ENCODE data around the gene PCDHGB3. TPM values are rescaled to one million over a fixed set of nuclear protein-coding genes. Genes with fewer than 3 reads are reported as not detected.
"Not testable (repeated sequence)": the region's sequence is repeated elsewhere in the genome, so short reads cannot be mapped to it uniquely, and the experiment has no call there.

Gene PCDHGB3
- total and polyA plus RNA-seq, 7 donors, result 0.17 to 2.0 (median 0.92) TPM

- intact Hi-C loops (cut with DNase I), result no loop called here
- ATAC-seq (no peak), DNase-seq (no peak)
- Histone ChIP-seq H3K27ac (no peak overlapping the region), H3K36me3 (ENCODE audit: insufficient read depth in 1 of 2, low read depth in 1 of 2) (no peaks in the 10 kb centered on the region), H3K4me1 (no peaks in the 10 kb centered on the region), H3K27me3 (ENCODE audit: insufficient read depth in 3 of 3, low read length in 2 of 3) (peaks cover 0 to 38% (median 7%) of the 10 kb centered on the region in 3 donors), H3K4me3 (no peak overlapping the region), H3K9me3 (no peaks in the 10 kb centered on the region)
- no peak for TF ChIP-seq CTCF (IDR thresholded peaks at IDR 0.05)
- 49 to 63% (median 49%) methylated on average over 41 to 43 of the region's 43 CpGs for WGBS, 3 donors
These were observed 14.6 kb downstream of the PCDHGB3 start for GRCh38 chr5:141384471-141385267.

- H3K9me3 ChIP-seq; H3K4me1 ChIP-seq; H3K27ac ChIP-seq; intact Hi-C loops (cut with DNase I); H3K36me3 ChIP-seq (ENCODE audit: insufficient read depth in 1 of 2, low read depth in 1 of 2): not testable (repeated sequence)
- H3K4me3 ChIP-seq, result peak within 1 kb of the TSS; percentile 55
- DNase-seq (peak; percentile 40 to 73), ATAC-seq (peak; percentile 86 to 94 (median 90))
- peak; percentile 54 for TF ChIP-seq CTCF (IDR thresholded peaks at IDR 0.05)
- peaks cover 0 to 40% (median 12%) of the 10 kb centered on the region in 3 donors for H3K27me3 ChIP-seq (ENCODE audit: insufficient read depth in 3 of 3, low read length in 2 of 3)
- 6 to 13% (median 12%) methylated on average over 20 to 21 of the region's 40 CpGs for WGBS, 3 donors
These were observed 17.7 kb downstream of the PCDHGB3 start, which contains the start of gene PCDHGB4 for GRCh38 chr5:141387557-141388311. Gene PCDHGB4, plus strand, starts transcription at chr5:141387698. Its CDS starts 187 bp downstream, at chr5:141387885.

- WGBS, 3 donors, result 46 to 57% (median 52%) methylated on average over 10 of the region's 10 CpGs
- Histone ChIP-seq H3K27ac (no peak overlapping the region), H3K27me3 (ENCODE audit: insufficient read depth in 3 of 3, low read length in 2 of 3) (peaks cover 0 to 38% (median 13%) of the 10 kb centered on the region in 3 donors), H3K9me3 (no peaks in the 10 kb centered on the region), H3K36me3 (ENCODE audit: insufficient read depth in 1 of 2, low read depth in 1 of 2) (no peaks in the 10 kb centered on the region), H3K4me3 (peak overlapping the region; percentile 31), H3K4me1 (no peaks in the 10 kb centered on the region)
- intact Hi-C loops (cut with DNase I), result no loop called here
- ATAC-seq (no peak), DNase-seq (no peak)
- TF ChIP-seq CTCF (IDR thresholded peaks at IDR 0.05), result no peak
These were observed 18.6 kb downstream of the PCDHGB3 start for GRCh38 chr5:141388661-141389060.

- TF ChIP-seq CTCF (IDR thresholded peaks at IDR 0.05), result no peak
- no peak overlapping the region for H3K4me3 ChIP-seq
- 43 to 44% (median 43%) methylated on average over 77 of the region's 77 CpGs for WGBS, 3 donors
- DNase-seq (no peak), ATAC-seq (no peak)
- no peaks in the 10 kb centered on the region for H3K4me1 ChIP-seq
- intact Hi-C loops (cut with DNase I), result loop anchor here in 1 of 2 donors (2.0 kb wide), 1 partner anchor 21 kb away; no protein-coding TSS in a partner anchor
- H3K36me3 ChIP-seq (ENCODE audit: insufficient read depth in 1 of 2, low read depth in 1 of 2), result no peaks in the 10 kb centered on the region
- peaks cover 0 to 37% (median 13%) of the 10 kb centered on the region in 3 donors for H3K27me3 ChIP-seq (ENCODE audit: insufficient read depth in 3 of 3, low read length in 2 of 3)
- H3K9me3 ChIP-seq, result no peaks in the 10 kb centered on the region
- no peak overlapping the region for H3K27ac ChIP-seq
These were observed 19.4 kb downstream of the PCDHGB3 start for GRCh38 chr5:141389153-141390042.

All from psoas muscle (tissue), 8 donors.